ENCODE data around the gene RASGRF1.

- TF ChIP-seq CTCF (IDR thresholded peaks at IDR 0.05): no peak
- TF ChIP-seq POLR2AphosphoS5 (IDR thresholded peaks at IDR 0.05): no peak
These were observed 42.7 kb downstream of the RASGRF1 start for GRCh38 chr15:79047676-79048439.

Measured in breast epithelium (tissue), 3 donors.